Mesenchymal stem cell (in vitro differentiated cells and primary cell): ENCODE results near the gene LDB2.

Source experiments
- DNase-seq: peaks from one replicate; pipeline ENCODE4 v3.0.0-alpha.2; 2013
- H2AFZ ChIP-seq: one replicate; pipeline ENCODE4 v1.6.1; 2013; ENCODE audit warnings: low read depth, mild to moderate bottlenecking, control low read depth, inconsistent platforms, low read length, moderate library complexity
- H2AK5ac ChIP-seq: 2 replicates; pipeline ENCODE4 v1.6.1; 2013; ENCODE audit warnings: low read length, moderate library complexity, mild to moderate bottlenecking, inconsistent platforms; ENCODE audit not compliant: severe bottlenecking
- H2BK120ac ChIP-seq: one replicate; pipeline ENCODE4 v1.6.1; 2013; ENCODE audit warnings: low read depth, mild to moderate bottlenecking, inconsistent platforms, low read length, moderate library complexity
- H2BK12ac ChIP-seq, 2 experiments: one replicate each; pipeline ENCODE4 v1.6.1; 2013; ENCODE audit warnings: inconsistent platforms in 2 of 2, low read length in 2 of 2, mild to moderate bottlenecking in 2 of 2, moderate library complexity in 2 of 2, control low read depth in 1 of 2
- H2BK15ac ChIP-seq: one replicate; pipeline ENCODE4 v1.6.1; 2013; ENCODE audit warnings: mild to moderate bottlenecking, low read depth, inconsistent platforms; ENCODE audit not compliant: poor library complexity, severe bottlenecking
- H2BK5ac ChIP-seq: 2 replicates; pipeline ENCODE4 v1.6.1; 2013; ENCODE audit warnings: low read depth, mild to moderate bottlenecking, low read length, control low read depth, inconsistent platforms; ENCODE audit not compliant: poor library complexity, severe bottlenecking
- H3K14ac ChIP-seq, 2 experiments: one replicate each; pipeline ENCODE4 v1.6.1; 2013; ENCODE audit warnings: inconsistent platforms in 2 of 2, low read length in 2 of 2, control low read depth in 1 of 2, mild to moderate bottlenecking in 1 of 2, moderate library complexity in 1 of 2
- H3K18ac ChIP-seq, 2 experiments: one replicate each; pipeline ENCODE4 v1.6.1; 2013; ENCODE audit warnings: inconsistent platforms in 2 of 2, low read length in 2 of 2, control low read depth in 1 of 2, low read depth in 1 of 2, mild to moderate bottlenecking in 1 of 2
- H3K23ac ChIP-seq, 2 experiments: one replicate each; pipeline ENCODE4 v1.6.1; 2013; ENCODE audit warnings: inconsistent platforms in 2 of 2, low read length in 2 of 2, mild to moderate bottlenecking in 2 of 2, moderate library complexity in 2 of 2, control low read depth in 1 of 2
- H3K27ac ChIP-seq: 2 replicates; pipeline ENCODE4 v1.5.1; 2013; ENCODE audit warnings: mild to moderate bottlenecking, moderate library complexity, low read length, control low read depth, inconsistent platforms; ENCODE audit not compliant: poor library complexity, severe bottlenecking
- H3K27me3 ChIP-seq, 2 experiments: 2 replicates each; pipeline versions ENCODE4 v1.6.1 to v1.7.0; 2013; ENCODE audit warnings: low read length in 2 of 2, mild to moderate bottlenecking in 2 of 2, moderate library complexity in 2 of 2, control low read depth in 1 of 2, inconsistent platforms in 1 of 2; ENCODE audit not compliant: control insufficient read depth in 1 of 2, insufficient read depth in 1 of 2
- H3K36me3 ChIP-seq, 2 experiments: 2 replicates each; pipeline versions ENCODE4 v1.6.1 to v1.7.0; 2013; ENCODE audit warnings: low read length in 2 of 2, control low read depth in 1 of 2, inconsistent platforms in 1 of 2, low read depth in 1 of 2, mild to moderate bottlenecking in 1 of 2; ENCODE audit not compliant: insufficient read depth in 2 of 2, control insufficient read depth in 1 of 2
- H3K4ac ChIP-seq, 2 experiments: one replicate each; pipeline ENCODE4 v1.6.1; 2013; ENCODE audit warnings: inconsistent platforms in 2 of 2, low read length in 2 of 2, mild to moderate bottlenecking in 2 of 2, moderate library complexity in 2 of 2, control low read depth in 1 of 2, low read depth in 1 of 2
- H3K4me1 ChIP-seq: 2 replicates; pipeline ENCODE4 v1.6.1; 2013; ENCODE audit warnings: low read depth, low read length, control low read depth; ENCODE audit not compliant: control insufficient read depth, insufficient read depth
- H3K4me2 ChIP-seq: 2 replicates; pipeline ENCODE4 v1.6.1; 2013; ENCODE audit warnings: low read length, mild to moderate bottlenecking, inconsistent platforms; ENCODE audit not compliant: poor library complexity, severe bottlenecking
- H3K4me3 ChIP-seq, 2 experiments: 2 replicates each; pipeline versions ENCODE4 v1.5.1 to v1.7.0; 2013; ENCODE audit warnings: low read length in 2 of 2, mild to moderate bottlenecking in 2 of 2, control low read depth in 1 of 2, low read depth in 1 of 2; ENCODE audit not compliant: insufficient read depth in 1 of 2
- H3K79me1 ChIP-seq: replicated peaks from 2 replicates; pipeline ENCODE4 v1.6.1; 2013; ENCODE audit warnings: mild to moderate bottlenecking, control low read depth, low read length, inconsistent platforms; ENCODE audit not compliant: poor library complexity, severe bottlenecking
- H3K9ac ChIP-seq: 2 replicates; pipeline ENCODE4 v1.7.0; 2013; ENCODE audit warnings: mild to moderate bottlenecking, low read length, moderate library complexity
- H3K9me3 ChIP-seq: 2 replicates; pipeline ENCODE4 v1.7.0; 2013; ENCODE audit warnings: mild to moderate bottlenecking, low read length; ENCODE audit not compliant: control insufficient read depth
- H4K8ac ChIP-seq: one replicate; pipeline ENCODE4 v1.6.1; 2013; ENCODE audit warnings: inconsistent platforms, mild to moderate bottlenecking, low read length, moderate library complexity
- H4K91ac ChIP-seq: one replicate; pipeline ENCODE4 v1.6.1; 2013; ENCODE audit warnings: mild to moderate bottlenecking, low read length, inconsistent platforms
- WGBS: methylation state at CpG from one replicate; pipeline ENCODE4 v1.1.7; 2013; ENCODE audit warnings: mixed read lengths; 5-methylcytosine and 5-hydroxymethylcytosine counted together

Gene LDB2

DNA sequence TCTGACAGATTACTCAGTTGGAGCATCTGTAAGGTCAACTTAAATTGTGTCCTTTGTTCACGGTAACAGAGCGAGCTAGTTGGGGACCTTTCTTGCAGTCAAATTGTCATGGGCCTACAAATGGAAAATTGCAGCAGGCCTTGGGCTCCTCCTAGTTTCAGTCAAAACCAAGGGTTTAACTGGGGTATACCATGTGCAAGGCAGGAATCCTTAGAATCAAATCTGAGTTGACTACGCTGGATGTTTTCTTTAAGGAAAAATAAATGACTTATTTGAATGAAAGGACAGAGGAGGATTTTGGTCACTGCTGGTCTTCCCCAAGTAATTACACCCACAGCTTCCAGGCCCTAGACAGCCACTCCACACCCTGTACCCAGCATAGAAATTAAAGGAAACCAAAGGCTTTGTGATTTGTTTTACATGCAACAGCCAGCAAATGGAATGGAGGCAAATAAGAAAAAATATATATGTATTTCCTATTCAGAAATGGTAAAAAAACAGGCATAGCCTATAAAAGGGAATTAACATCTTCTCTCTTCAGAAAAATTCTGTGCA, 307.1 kb downstream of the LDB2 start:
- no peak overlapping the region for H3K14ac ChIP-seq
- no peak for DNase-seq

DNA sequence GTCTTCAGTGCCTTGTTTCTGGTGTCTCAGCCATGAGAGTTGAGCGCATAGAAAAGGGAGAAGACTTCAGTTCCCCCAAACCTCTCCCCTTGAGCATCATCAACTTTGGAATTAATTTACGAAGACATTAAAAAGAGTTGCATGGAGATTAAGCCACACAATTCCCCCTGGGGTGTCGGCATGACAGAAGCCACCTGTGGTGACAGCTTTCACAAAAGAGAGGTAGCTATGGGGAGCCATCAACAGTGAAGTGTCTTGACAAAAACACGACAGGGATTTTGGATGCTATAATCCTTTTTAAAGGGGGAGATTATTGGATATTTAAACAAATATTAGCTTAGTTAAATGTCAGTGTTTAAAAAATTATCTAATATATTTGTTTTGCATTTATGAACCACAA, 307.6 kb downstream of the LDB2 start:
- no peaks in the 10 kb centered on the region for H3K79me1 ChIP-seq
- H4K91ac ChIP-seq = no peak overlapping the region
- 60% methylated on average over 3 of the region's 4 CpGs for WGBS
- H4K8ac ChIP-seq = no peak overlapping the region
- no peak overlapping the region for H2BK5ac ChIP-seq
- no peaks in the 10 kb centered on the region for H3K9me3 ChIP-seq
- H3K27ac ChIP-seq = no peak overlapping the region
- no peak overlapping the region for H3K14ac ChIP-seq
- no peak overlapping the region for H2BK120ac ChIP-seq
- H3K9ac ChIP-seq = no peak overlapping the region
- H3K4me1 ChIP-seq = no peaks in the 10 kb centered on the region
- H2BK12ac ChIP-seq = no peak overlapping the region
- H2AFZ ChIP-seq = no peak overlapping the region
- H2BK15ac ChIP-seq = no peak overlapping the region
- H3K4me2 ChIP-seq = no peak overlapping the region
- H3K4me3 ChIP-seq = no peak overlapping the region
- no peak overlapping the region for H3K4ac ChIP-seq
- H3K23ac ChIP-seq = no peak overlapping the region
- H3K18ac ChIP-seq = no peak overlapping the region
- H3K27me3 ChIP-seq = no peaks in the 10 kb centered on the region
- peaks cover 0 to 71% of the 10 kb centered on the region in 2 experiments for H3K36me3 ChIP-seq
- no peak for DNase-seq
- no peak overlapping the region for H2AK5ac ChIP-seq

More for the DNA sequence above, 307.1 kb downstream of the LDB2 start:
- H2BK12ac ChIP-seq = no peak overlapping the region
- H3K9me3 ChIP-seq = no peaks in the 10 kb centered on the region
- H2AFZ ChIP-seq = no peak overlapping the region
- H3K4me1 ChIP-seq = no peaks in the 10 kb centered on the region
- H3K23ac ChIP-seq = no peak overlapping the region
- no peak overlapping the region for H3K4ac ChIP-seq
- no peak overlapping the region for H4K91ac ChIP-seq
- no peak overlapping the region for H2BK15ac ChIP-seq
- no peak overlapping the region for H4K8ac ChIP-seq
- H3K27ac ChIP-seq = no peak overlapping the region
- H2BK120ac ChIP-seq = no peak overlapping the region
- H3K9ac ChIP-seq = no peak overlapping the region
- 97% methylated on average over 2 of the region's 3 CpGs for WGBS
- H2AK5ac ChIP-seq = no peak overlapping the region
- H3K36me3 ChIP-seq = peaks cover 0 to 71% of the 10 kb centered on the region in 2 experiments
- no peaks in the 10 kb centered on the region for H3K79me1 ChIP-seq
- no peaks in the 10 kb centered on the region for H3K27me3 ChIP-seq
- no peak overlapping the region for H3K4me2 ChIP-seq
- H3K4me3 ChIP-seq = no peak overlapping the region
- no peak overlapping the region for H3K18ac ChIP-seq
- H2BK5ac ChIP-seq = no peak overlapping the region

DNA sequence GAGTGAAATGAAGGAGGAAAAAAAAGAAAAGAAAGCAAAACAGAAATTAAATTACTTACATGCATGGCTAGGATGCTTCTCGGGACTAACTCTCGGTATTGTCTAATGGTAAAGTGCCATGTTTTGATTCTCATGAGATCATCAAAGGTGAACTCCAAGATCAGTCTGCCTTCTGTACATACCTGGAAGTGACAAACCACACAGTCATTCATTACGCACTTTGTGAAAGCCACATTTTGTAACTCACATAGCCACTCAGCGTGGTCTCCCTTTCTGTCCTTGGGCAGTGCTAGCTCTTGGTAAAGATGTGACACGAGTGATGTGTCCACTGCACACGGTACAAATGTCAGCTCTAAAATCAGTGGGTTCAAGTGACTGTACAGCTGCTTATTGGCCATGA, 309.8 kb downstream of the LDB2 start:
- no peak overlapping the region for H3K14ac ChIP-seq
- no peak overlapping the region for H3K18ac ChIP-seq
- no peak overlapping the region for H2AK5ac ChIP-seq
- no peaks in the 10 kb centered on the region for H3K9me3 ChIP-seq
- no peak overlapping the region for H3K23ac ChIP-seq
- no peak overlapping the region for H4K91ac ChIP-seq
- H3K4me2 ChIP-seq = no peak overlapping the region
- H3K4ac ChIP-seq = no peak overlapping the region
- peaks cover 0 to 65% of the 10 kb centered on the region in 2 experiments for H3K36me3 ChIP-seq
- no peaks in the 10 kb centered on the region for H3K27me3 ChIP-seq
- no peak overlapping the region for H3K9ac ChIP-seq
- 97% methylated on average over 6 of the region's 6 CpGs for WGBS
- H2AFZ ChIP-seq = no peak overlapping the region
- no peak overlapping the region for H2BK12ac ChIP-seq
- no peak overlapping the region for H2BK15ac ChIP-seq
- H2BK120ac ChIP-seq = no peak overlapping the region
- H3K27ac ChIP-seq = no peak overlapping the region
- DNase-seq = no peak
- no peak overlapping the region for H2BK5ac ChIP-seq
- no peak overlapping the region for H3K4me3 ChIP-seq
- no peaks in the 10 kb centered on the region for H3K4me1 ChIP-seq
- no peaks in the 10 kb centered on the region for H3K79me1 ChIP-seq
- no peak overlapping the region for H4K8ac ChIP-seq

DNA sequence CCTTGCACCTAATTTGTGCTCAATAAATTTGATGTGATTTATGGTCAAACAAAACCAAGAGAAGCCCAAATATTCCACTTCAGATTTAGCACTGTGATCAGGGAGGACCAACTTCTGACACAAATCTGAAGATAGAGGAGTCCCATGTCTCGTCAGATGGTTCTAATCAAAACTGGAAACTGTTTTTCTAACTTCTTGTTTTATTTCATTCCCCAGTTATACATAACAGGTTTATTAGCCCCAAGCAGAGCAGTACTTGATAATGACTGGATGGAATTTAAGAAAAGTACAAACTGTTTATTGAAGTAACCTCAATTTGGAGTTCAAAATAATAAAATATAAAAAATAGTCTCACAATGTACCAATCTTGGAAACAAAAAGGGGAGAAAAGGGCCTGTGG, 310.3 kb downstream of the LDB2 start:
- Histone ChIP-seq H2BK15ac (no peak overlapping the region), H3K27me3 (no peaks in the 10 kb centered on the region), H3K36me3 (peaks cover 0 to 67% of the 10 kb centered on the region in 2 experiments), H3K4me1 (no peaks in the 10 kb centered on the region), H2BK120ac (no peak overlapping the region), H2BK5ac (no peak overlapping the region), H3K4me2 (no peak overlapping the region), H3K9ac (no peak overlapping the region), H3K18ac (no peak overlapping the region), H4K8ac (no peak overlapping the region), H3K4me3 (no peak overlapping the region), H2AK5ac (no peak overlapping the region), H4K91ac (no peak overlapping the region), H3K79me1 (no peaks in the 10 kb centered on the region), H2AFZ (no peak overlapping the region), H3K9me3 (no peaks in the 10 kb centered on the region), H2BK12ac (no peak overlapping the region), H3K14ac (no peak overlapping the region), H3K23ac (no peak overlapping the region), H3K27ac (no peak overlapping the region), H3K4ac (no peak overlapping the region)
- DNase-seq = no peak
- WGBS = 80% methylated on average over 1 of the region's 1 CpG
